Stimulated activated naive CD8-positive, alpha-beta T cell treated with anti-CD3 and anti-CD28 coated beads, Interleukin-15, Interleukin-2, amounts not matched to agents 100 ng/mL and 50 ng/mL, for 24 hours (primary cell): Measurements from ENCODE around the gene ISOC1.

Experiments
- H3K27ac Mint-ChIP-seq: one replicate; pipeline ENCODE4 v1.8.0; 2021; ENCODE audit warnings: mild to moderate bottlenecking, mixed read lengths
- H3K27me3 Mint-ChIP-seq: one replicate; pipeline ENCODE4 v1.8.0; 2021; ENCODE audit warnings: mixed read lengths
- H3K36me3 Mint-ChIP-seq: one replicate; pipeline ENCODE4 v1.8.0; 2021; ENCODE audit warnings: low read depth, mixed read lengths
- H3K4me1 Mint-ChIP-seq: one replicate; pipeline ENCODE4 v1.8.0; 2021; ENCODE audit warnings: low read depth, mixed read lengths
- H3K4me3 Mint-ChIP-seq: one replicate; pipeline ENCODE4 v1.8.0; 2021; ENCODE audit warnings: mild to moderate bottlenecking, mixed read lengths
- H3K9me3 Mint-ChIP-seq: one replicate; pipeline ENCODE4 v1.8.0; 2021; ENCODE audit warnings: mixed read lengths

ISOC1 gene

GRCh38 chr5:129078247-129078646 lies 16.3 kb upstream of the ISOC1 start:
- Mint-ChIP-seq H3K4me3 (no peak overlapping the region), H3K27ac (no peak overlapping the region), H3K4me1 (no peaks in the 10 kb centered on the region), H3K9me3 (no peaks in the 10 kb centered on the region), H3K36me3 (no peaks in the 10 kb centered on the region), H3K27me3 (peaks cover 17% of the 10 kb centered on the region)

- no peaks in the 10 kb centered on the region for H3K9me3 Mint-ChIP-seq
- H3K4me3 Mint-ChIP-seq = no peak overlapping the region
- H3K36me3 Mint-ChIP-seq = no peaks in the 10 kb centered on the region
- H3K27me3 Mint-ChIP-seq = peaks cover 21% of the 10 kb centered on the region
- H3K27ac Mint-ChIP-seq = no peak overlapping the region
- no peaks in the 10 kb centered on the region for H3K4me1 Mint-ChIP-seq
Measured at GRCh38 chr5:129078660-129079059, 15.9 kb upstream of the ISOC1 start.

- Mint-ChIP-seq H3K4me3 (no peak overlapping the region), H3K36me3 (no peaks in the 10 kb centered on the region), H3K27me3 (peaks cover 23% of the 10 kb centered on the region)
Measured at GRCh38 chr5:129079496-129079895, 15.1 kb upstream of the ISOC1 start.

GRCh38 chr5:129080766-129081165 lies 13.8 kb upstream of the ISOC1 start:
- Mint-ChIP-seq H3K4me3 (no peak overlapping the region), H3K9me3 (no peaks in the 10 kb centered on the region), H3K27ac (no peak overlapping the region), H3K27me3 (peaks cover 26% of the 10 kb centered on the region), H3K4me1 (no peaks in the 10 kb centered on the region), H3K36me3 (no peaks in the 10 kb centered on the region)

More at GRCh38 chr5:129079496-129079895, 15.1 kb upstream of the ISOC1 start:
- H3K4me1 Mint-ChIP-seq = no peaks in the 10 kb centered on the region
- no peaks in the 10 kb centered on the region for H3K9me3 Mint-ChIP-seq
- no peak overlapping the region for H3K27ac Mint-ChIP-seq

GRCh38 chr5:129082225-129083136 lies 12.1 kb upstream of the ISOC1 start:
- Mint-ChIP-seq H3K27ac (no peak overlapping the region), H3K4me3 (no peak overlapping the region), H3K4me1 (no peaks in the 10 kb centered on the region), H3K27me3 (peaks cover 30% of the 10 kb centered on the region), H3K36me3 (no peaks in the 10 kb centered on the region), H3K9me3 (no peaks in the 10 kb centered on the region)

- Mint-ChIP-seq H3K9me3 (no peaks in the 10 kb centered on the region), H3K27me3 (peaks cover 15% of the 10 kb centered on the region), H3K27ac (peak overlapping the region; percentile 82), H3K4me1 (peaks cover 34% of the 10 kb centered on the region), H3K36me3 (no peaks in the 10 kb centered on the region), H3K4me3 (peak overlapping the region; percentile 88)
Measured at GRCh38 chr5:129094924-129095899, 663 bp downstream of the ISOC1 start.

GRCh38 chr5:129096382-129096991 lies 1.9 kb downstream of the ISOC1 start:
- Mint-ChIP-seq H3K27me3 (peaks cover 9% of the 10 kb centered on the region), H3K4me3 (peak overlapping the region; percentile 51), H3K9me3 (no peaks in the 10 kb centered on the region), H3K4me1 (peaks cover 34% of the 10 kb centered on the region), H3K36me3 (no peaks in the 10 kb centered on the region), H3K27ac (no peak overlapping the region)

GRCh38 chr5:129097498-129098296 lies 3.1 kb downstream of the ISOC1 start:
- no peak overlapping the region for H3K27ac Mint-ChIP-seq
- H3K4me1 Mint-ChIP-seq = peaks cover 34% of the 10 kb centered on the region
- no peak overlapping the region for H3K4me3 Mint-ChIP-seq
- no peaks in the 10 kb centered on the region for H3K9me3 Mint-ChIP-seq
- no peaks in the 10 kb centered on the region for H3K36me3 Mint-ChIP-seq
- H3K27me3 Mint-ChIP-seq = no peaks in the 10 kb centered on the region

GRCh38 chr5:129098488-129099183 lies 4.1 kb downstream of the ISOC1 start:
- no peak overlapping the region for H3K27ac Mint-ChIP-seq
- no peaks in the 10 kb centered on the region for H3K27me3 Mint-ChIP-seq
- H3K9me3 Mint-ChIP-seq = no peaks in the 10 kb centered on the region
- H3K4me3 Mint-ChIP-seq = no peak overlapping the region
- peaks cover 34% of the 10 kb centered on the region for H3K4me1 Mint-ChIP-seq
- no peaks in the 10 kb centered on the region for H3K36me3 Mint-ChIP-seq

- Mint-ChIP-seq H3K4me1 (peaks cover 31% of the 10 kb centered on the region), H3K27me3 (no peaks in the 10 kb centered on the region), H3K9me3 (no peaks in the 10 kb centered on the region), H3K27ac (no peak overlapping the region), H3K4me3 (no peak overlapping the region), H3K36me3 (no peaks in the 10 kb centered on the region)
Measured at GRCh38 chr5:129099184-129099569, 4.6 kb downstream of the ISOC1 start.

- Mint-ChIP-seq H3K4me3 (no peak overlapping the region), H3K9me3 (no peaks in the 10 kb centered on the region), H3K4me1 (peaks cover 18% of the 10 kb centered on the region), H3K27ac (no peak overlapping the region), H3K36me3 (peaks cover 20% of the 10 kb centered on the region), H3K27me3 (no peaks in the 10 kb centered on the region)
Measured at GRCh38 chr5:129101794-129102193, 7.2 kb downstream of the ISOC1 start.

- H3K9me3 Mint-ChIP-seq = no peaks in the 10 kb centered on the region
- H3K36me3 Mint-ChIP-seq = peaks cover 31% of the 10 kb centered on the region
- H3K27ac Mint-ChIP-seq = no peak overlapping the region
- H3K4me1 Mint-ChIP-seq = peaks cover 9% of the 10 kb centered on the region
- no peaks in the 10 kb centered on the region for H3K27me3 Mint-ChIP-seq
- H3K4me3 Mint-ChIP-seq = no peak overlapping the region
Measured at GRCh38 chr5:129103397-129103796, 8.8 kb downstream of the ISOC1 start.

GRCh38 chr5:129104915-129105455 lies 10.4 kb downstream of the ISOC1 start:
- Mint-ChIP-seq H3K36me3 (peaks cover 41% of the 10 kb centered on the region), H3K4me3 (no peak overlapping the region), H3K27ac (no peak overlapping the region), H3K4me1 (no peaks in the 10 kb centered on the region), H3K9me3 (no peaks in the 10 kb centered on the region), H3K27me3 (no peaks in the 10 kb centered on the region)
